Activated T-helper 1 cell treated with Interleukin-2 at 50 U/mL for 16 hours (primary cell): Measurements from ENCODE around the gene PDK4.
"Not testable (repeated sequence)": the region's sequence is repeated elsewhere in the genome, so short reads cannot be mapped to it uniquely, and the experiment has no call there.

Source experiments
- DNase-seq: peaks from one replicate; pipeline ENCODE4 v3.0.0-alpha.2; 2020; ENCODE audit warnings: low read depth

PDK4 gene

GRCh38 chr7:95569720-95570119, 26.6 kb downstream of the PDK4 start:
- no peak for DNase-seq

- DNase-seq, result no peak
Measured at GRCh38 chr7:95560674-95561073, 35.6 kb downstream of the PDK4 start.

GRCh38 chr7:95558864-95559263, 37.5 kb downstream of the PDK4 start:
- no peak for DNase-seq

- DNase-seq, result no peak
Measured at GRCh38 chr7:95556777-95557176, 39.5 kb downstream of the PDK4 start.

- no peak for DNase-seq
Measured at GRCh38 chr7:95553939-95554338, 42.4 kb downstream of the PDK4 start.

- not testable (repeated sequence) for DNase-seq
Measured at GRCh38 chr7:95552010-95552926, 44.0 kb downstream of the PDK4 start.

GRCh38 chr7:95550546-95550945, 45.8 kb downstream of the PDK4 start:
- no peak for DNase-seq

- DNase-seq, result no peak
Measured at GRCh38 chr7:95549818-95550529, 46.3 kb downstream of the PDK4 start.

- DNase-seq, result no peak
Measured at GRCh38 chr7:95547361-95548348, 48.7 kb downstream of the PDK4 start.

GRCh38 chr7:95546647-95547046, 49.7 kb downstream of the PDK4 start:
- no peak for DNase-seq

- no peak for DNase-seq
Measured at GRCh38 chr7:95545673-95546072, 50.6 kb downstream of the PDK4 start.

- DNase-seq, result no peak
Measured at GRCh38 chr7:95545007-95545615, 51.2 kb downstream of the PDK4 start.

GRCh38 chr7:95544171-95544570, 52.1 kb downstream of the PDK4 start:
- DNase-seq, result no peak

- DNase-seq, result no peak
Measured at GRCh38 chr7:95543312-95543711, 53.0 kb downstream of the PDK4 start.

- DNase-seq, result no peak
Measured at GRCh38 chr7:95540366-95540765, 56.0 kb downstream of the PDK4 start.

- no peak for DNase-seq
Measured at GRCh38 chr7:95539426-95539825, 56.9 kb downstream of the PDK4 start.

GRCh38 chr7:95537468-95537867, 58.8 kb downstream of the PDK4 start:
- DNase-seq, result no peak

- no peak for DNase-seq
Measured at GRCh38 chr7:95536656-95537311, 59.5 kb downstream of the PDK4 start.

- DNase-seq, result no peak
Measured at GRCh38 chr7:95535662-95536061, 60.7 kb downstream of the PDK4 start.

- no peak for DNase-seq
Measured at GRCh38 chr7:95534796-95535195, 61.5 kb downstream of the PDK4 start.
